NCI-H345 treated with DMSO at 0.1 percent for 48 hours (cell line): Measurements from ENCODE around the gene KDM4C.

Experiments used
- DNase-seq: peaks from one replicate; lab custom pipeline; 2025; ENCODE audit not compliant: unreplicated experiment; lab: John Stamatoyannopoulos, UW

The KDM4C gene

DNA sequence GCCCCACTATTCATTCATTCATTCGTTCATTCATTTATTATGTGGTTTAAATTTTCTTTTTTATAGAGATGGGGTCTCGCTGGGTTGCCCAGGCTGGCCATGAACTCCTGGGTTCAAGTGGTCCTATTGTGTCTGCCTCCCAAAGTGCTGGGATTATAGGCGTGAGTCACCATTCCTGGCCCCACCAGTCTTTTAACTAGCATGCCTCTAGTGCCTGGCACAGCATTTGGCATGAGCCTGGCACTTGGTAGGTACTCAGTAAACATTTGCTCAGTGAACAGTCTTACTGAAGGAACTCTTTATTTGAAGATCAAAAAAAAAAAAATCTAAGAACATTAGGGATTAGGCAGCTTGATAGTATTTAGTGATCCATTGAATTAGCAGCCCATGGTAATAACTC lies 98.1 kb downstream of the KDM4C start:
- DNase-seq = no peak

DNA sequence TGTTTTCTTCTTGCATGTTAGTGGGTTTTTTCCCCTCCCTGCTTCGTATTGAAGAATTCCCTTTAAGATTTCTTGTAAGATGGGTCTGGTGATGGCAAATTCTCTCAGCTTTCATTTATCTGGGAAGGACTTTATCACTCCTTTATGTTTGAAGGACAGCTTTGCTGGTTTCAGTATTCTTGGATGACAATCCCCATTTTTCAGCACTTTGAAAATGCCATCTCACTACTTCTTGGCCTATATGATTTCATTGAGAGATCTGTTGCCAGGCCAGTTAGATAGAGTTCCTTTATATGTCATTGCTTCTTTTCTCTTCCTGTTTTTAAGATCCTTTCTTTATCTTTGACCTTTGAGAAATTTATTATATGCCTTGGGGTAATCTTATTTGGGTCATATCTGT lies 106.3 kb downstream of the KDM4C start:
- DNase-seq = no peak

DNA sequence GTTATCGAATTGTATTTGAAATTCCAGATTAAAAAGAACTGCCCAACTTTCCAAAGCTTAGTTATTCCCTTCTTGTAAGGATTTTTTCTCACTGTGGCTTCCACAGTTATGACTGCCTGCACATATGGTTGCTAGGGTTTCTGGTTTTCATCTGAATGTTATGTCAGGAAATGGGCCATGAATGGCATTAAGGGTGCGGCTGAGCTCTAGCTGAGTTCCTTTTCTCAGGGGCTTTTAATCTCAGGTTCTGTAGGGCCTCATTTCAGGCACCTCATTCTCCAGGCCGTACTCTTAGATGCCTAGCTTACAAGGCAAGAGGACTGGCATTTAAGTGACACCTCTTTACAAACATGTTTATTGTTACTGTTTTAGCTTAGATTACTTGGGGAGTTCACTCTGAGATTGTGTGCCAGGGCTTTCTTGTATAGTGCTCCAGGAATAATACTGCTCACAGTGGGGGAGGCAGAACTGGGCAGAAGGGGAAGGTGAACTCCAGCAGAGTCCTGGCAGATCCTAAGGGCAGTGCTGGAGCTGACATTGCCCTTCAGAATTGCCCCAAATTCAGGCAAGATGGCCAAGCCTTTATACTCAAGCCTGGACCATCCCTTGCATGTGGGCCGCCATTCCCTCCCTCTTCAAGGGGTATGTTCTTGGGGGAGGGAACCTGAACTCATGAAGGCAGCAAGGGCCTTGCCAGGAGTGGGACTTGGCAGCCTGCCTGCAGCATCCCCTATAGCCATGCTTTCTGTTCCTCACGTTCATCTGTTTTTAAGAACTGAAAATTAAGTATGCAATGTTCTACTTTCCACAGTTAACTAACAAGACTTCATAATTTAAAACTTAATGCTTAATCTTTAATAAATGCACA lies 111.5 kb downstream of the KDM4C start:
- DNase-seq = peak; percentile 3

DNA sequence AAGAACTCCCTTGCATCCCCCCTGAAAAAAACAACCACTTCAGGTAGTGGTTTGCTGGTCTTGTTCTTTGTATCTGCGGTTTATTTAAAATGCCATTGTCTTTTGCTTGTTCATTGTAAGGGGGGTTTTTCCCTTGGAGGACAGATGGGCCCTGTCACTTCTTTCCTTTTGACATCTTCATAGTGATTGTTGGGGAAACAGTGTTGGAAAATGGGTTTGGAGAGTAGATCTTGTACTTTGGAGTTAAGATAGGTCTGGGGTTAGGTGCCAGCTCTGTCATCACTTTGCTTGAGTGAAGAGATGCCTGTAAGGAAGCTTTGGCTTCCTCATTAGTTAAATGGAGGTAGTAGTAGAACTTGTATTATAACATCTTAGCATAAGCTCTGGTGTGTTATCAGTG lies 112.4 kb downstream of the KDM4C start:
- DNase-seq = no peak

DNA sequence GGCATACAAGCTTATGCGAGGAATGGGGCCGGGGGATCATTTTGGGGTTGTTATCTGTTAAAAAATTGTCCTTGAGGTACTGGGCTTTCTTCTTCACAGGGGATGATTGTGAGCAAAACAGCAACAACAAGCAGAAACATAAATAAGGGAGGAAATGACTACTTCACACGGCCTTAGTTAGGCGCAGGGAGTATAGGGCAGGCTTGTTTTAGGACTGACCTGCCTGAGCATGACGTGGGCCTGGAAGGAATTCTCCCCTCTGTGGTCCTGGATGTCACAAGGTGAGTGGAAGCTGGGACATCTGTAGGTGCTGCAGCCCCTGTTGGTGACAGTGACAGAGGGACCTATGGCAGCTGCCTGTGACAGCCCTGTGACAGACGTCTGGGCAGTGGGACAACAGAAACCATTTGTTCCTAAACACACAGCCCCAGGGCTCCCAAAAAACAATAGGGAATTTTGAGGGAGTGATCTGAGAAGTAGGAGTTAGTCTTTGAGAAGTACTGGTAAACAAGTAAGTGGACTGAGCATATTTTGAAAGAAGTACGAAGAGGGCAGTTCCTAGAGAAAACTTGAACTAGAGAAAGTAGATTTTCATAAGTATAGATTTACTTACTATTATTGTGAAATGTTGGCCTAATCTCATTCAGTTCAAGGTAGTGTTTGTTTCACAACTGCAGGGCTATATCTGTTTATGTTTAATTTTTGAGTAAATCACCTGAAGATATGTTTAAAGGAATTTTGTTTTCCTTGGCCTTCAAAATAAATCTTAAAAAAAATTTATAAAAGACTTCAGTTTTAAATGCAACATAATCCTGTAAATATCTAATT lies 113.1 kb downstream of the KDM4C start:
- no peak for DNase-seq

DNA sequence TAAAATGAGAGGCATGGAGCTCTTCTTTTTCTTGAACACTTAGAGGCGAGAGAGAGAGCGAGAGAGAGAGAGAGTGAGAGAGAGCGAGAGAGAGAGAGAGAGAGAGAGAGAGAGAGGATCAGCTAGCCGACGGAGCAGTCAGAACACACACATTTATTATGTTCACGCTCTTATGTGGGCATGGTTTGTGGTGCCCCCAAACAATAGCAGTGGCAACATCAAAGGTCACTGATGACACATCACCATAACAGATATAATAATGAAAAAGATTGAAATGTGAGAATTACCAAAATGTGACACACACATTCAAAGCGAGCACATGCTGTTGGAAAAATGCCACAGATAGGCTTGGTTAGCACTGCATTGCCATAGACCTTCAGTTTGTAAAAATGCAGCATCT lies 116.1 kb downstream of the KDM4C start:
- no peak for DNase-seq

DNA sequence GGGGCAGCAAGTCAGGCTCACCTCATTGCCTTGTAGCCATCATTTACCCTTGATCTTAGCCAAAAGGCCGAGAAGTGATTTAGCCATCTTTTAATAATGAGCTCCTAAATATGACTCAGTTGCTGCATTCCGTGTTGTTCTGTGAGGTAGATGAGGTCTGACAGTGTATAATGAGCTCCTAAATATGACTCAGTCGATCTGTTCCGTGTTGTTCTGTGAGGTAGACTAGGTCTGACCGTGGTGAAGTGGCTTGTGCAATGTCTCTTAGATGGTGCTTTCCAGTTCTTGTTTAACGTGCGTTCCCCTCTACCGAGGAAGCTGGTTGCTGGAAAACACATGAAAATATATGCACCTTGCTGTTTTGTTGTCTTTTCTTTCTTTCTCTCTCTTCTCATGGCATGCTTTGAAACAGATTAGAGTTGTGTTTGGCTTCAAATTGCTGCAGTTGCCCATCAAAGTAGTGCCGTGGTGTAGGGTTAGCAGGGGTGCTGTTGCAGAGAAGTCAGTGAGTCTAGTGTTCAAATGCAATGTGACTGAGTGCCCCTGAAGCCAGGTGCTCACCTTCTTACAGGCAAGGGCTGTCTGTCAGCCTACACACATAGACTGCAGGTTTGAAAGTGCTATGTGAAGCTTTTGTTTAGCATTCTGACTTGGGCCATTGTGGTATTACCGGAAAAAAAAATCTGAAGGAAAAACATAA lies 118.6 kb downstream of the KDM4C start:
- no peak for DNase-seq

DNA sequence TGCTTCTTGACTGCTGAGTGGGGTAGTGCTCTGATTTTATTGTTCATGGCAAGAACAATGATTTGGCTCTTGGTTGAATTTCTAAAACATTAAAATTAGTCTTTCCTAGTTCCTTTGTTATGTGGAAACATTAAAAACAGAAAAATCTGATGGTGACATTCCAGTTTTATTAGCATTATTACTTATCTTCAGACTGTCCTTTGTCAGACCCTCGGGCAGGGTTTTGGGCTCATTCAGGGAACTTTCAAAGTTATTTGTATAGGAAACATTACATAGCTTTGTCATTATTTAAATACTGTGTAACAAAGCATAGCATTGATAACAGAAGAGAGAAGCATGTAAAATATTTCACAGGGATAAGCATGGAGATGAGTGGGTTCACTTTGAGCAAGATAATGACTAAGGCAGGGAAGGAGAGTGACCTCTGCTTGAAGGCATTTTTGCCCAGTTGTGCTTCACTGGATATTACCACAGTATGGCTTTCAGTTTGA lies 119.9 kb downstream of the KDM4C start:
- DNase-seq = no peak

DNA sequence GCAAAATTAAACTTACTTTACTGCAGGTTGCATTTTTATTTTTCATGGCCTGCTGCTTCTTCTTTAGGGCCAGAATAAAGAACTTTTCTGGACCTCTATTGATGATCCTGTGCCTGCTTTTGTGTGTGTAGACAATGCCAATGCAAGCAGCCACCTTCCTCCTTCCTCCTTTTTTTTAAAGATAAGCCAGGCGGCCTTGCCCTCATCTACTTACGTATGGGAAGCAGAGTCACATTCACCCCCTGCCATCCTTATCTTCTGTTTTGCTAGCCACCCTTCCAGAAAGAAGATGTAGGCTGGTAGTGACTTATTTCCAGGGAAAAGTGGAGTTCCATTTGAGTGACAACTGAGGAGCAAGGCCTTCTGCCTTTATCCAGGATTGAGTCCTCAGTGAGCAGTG lies 122.9 kb downstream of the KDM4C start:
- DNase-seq = no peak

DNA sequence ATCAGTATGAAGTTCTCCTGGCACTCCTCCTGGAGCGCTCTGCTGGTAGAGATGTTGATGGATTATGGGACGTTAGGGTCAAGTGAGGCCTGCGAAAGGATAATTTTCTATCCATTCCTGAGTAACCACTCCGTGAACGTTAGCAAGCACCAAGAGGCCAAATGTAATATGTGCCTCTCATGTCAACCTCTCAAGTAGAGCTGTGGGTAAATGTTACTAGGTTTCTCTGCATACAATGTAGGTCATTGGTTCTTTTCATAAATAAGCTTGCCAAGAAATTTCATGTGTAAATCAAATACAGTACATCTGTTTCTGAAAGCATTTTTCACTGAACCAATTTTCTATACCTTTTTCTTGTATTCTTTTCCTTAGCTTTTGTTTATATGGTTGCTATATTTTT lies 126.3 kb downstream of the KDM4C start:
- no peak for DNase-seq

DNA sequence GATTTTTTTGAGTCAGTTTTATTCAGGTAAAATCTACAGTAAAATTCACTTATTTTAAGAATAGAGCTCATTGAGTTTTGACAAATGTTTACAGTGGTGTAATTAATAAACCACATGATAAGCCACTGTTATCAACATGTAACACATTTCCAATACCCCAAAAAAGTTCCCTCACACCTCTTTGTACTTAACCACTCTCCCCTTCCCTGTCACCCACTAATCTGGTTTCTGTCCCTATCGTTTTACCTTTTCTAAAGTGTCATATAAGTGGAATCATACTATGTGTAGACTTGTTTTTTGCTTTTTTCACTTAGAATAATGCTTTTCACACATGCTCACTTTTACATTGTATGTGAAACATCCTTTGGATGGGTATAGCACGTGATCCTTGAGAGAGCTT lies 127.2 kb downstream of the KDM4C start:
- DNase-seq = no peak

DNA sequence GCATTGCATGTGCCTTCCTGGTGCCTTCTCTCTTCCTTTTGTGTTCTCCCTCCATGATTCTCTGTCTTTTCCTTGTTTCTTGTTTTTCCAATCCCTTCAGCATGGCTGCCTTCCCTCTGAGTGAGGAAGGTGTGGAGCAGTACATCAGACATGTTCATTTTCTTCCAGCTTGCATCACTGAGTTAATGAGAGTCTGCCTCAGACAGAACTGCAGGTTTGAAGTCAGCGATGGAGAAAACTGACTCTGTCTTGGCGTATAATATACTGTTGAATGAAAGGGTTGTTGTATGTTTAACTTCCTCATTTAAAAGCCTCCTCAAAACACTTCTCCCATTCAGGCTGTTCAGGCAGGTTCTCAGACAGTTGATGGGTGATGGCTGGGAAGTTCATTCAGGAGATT lies 129.3 kb downstream of the KDM4C start:
- DNase-seq = no peak

DNA sequence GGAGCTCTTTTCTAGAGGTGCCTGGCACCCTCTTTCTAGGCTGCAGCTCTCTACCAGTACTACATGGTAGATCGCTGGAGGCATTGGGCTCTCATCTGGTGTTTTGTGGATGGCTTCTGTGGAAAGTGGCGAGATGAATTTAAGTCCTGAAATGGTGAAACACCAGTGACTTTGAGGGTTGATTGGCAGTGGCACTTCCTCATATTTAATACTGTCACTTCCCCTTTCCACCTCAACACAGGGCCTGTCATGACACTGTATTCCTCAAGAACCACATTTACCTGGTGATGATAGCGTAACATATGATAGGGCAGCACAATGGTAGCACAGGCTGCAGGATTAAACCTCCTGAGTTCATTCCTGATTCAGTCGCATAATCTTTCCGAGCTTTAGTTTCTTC lies 132.1 kb downstream of the KDM4C start:
- DNase-seq = no peak

DNA sequence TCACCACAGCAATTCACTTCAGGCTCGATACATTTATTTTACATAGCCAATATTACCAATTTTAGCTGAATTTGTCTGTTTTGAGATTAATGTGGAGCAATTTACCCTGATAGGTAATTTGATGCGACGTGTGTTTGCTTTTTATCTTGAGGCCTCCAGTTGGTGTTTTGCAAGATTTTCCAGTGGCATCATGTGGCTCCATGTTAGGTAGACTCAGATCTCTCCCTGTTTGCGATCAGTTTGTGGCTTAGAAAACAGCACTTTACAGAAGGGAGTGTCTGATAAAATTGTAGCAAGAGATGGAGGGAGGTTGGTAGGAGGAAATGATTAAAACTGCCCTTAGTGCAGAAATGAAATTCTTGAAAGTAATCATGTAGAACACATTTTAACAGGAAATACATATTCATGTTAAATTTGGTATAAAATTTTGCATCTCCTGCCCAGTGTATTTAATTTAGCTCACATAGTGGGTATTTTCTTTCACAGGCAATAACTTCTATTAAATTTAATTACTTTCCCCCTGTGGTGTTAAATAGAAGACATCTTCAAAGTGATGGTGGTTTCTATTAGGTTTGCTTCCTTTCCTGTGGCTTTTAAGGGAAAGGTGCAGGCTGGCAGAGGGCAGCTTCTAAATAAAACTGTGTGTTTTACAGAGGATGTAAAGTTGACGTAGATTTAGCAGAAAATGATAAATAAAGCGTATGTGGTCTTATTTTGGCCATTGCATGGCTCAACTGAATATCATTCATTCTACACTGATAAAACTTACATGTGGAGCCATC lies 135.8 kb downstream of the KDM4C start:
- DNase-seq = no peak

DNA sequence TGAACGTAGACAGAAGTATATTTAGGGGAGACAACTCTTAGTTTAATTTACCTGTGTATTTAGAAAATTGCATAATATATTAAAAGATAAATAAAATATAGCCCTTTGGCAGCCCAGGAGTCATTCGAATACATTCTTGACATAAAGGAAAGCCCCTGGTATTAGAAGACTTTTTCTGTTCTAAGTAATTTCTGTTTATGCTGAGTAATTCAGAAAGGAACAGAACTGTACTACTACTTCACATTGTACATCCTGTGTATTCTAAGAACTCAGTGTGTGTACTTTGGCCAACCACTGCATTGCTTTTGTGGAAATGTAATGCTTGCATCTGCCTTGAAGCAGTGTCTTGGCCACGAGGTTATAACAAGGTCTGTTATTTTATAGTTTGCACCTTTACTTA lies 136.4 kb downstream of the KDM4C start:
- DNase-seq = no peak

DNA sequence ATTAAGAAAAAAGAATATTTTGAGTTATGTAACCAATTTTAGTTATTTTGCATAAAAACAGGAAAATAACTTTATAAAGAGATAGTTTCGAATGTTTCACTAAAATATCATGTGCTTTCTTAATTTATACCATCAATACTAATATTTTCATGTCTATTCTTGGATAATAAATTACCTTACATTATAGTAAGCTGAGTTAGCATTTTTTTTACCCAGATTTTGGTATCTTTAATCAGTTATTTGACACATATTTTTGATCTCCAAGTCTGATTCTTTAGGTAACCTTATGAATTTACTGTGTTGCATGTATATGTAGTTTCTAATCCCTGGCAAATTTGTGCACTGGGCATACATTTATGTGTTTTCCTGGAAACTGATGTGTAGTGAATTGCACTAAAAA lies 138.0 kb downstream of the KDM4C start:
- DNase-seq = no peak

DNA sequence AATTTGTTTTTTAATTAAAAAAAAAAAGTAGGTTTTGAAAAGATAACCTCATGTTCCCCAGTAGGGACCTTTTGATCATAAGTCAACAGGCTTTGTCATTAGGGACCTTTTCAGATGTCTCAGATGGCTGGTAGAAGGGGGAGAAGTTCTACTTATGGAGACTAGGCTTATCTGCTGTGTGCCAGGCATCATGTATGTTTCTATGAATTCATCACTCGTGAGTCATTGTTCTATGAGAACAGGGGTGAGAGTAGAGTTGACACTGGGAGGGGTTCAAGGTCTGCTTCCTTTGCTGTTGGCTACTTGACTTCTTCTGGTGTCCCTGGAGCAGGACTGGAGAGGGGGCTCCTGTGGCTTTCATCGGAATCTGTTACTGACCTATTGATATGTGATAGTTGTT lies 138.8 kb downstream of the KDM4C start:
- no peak for DNase-seq

DNA sequence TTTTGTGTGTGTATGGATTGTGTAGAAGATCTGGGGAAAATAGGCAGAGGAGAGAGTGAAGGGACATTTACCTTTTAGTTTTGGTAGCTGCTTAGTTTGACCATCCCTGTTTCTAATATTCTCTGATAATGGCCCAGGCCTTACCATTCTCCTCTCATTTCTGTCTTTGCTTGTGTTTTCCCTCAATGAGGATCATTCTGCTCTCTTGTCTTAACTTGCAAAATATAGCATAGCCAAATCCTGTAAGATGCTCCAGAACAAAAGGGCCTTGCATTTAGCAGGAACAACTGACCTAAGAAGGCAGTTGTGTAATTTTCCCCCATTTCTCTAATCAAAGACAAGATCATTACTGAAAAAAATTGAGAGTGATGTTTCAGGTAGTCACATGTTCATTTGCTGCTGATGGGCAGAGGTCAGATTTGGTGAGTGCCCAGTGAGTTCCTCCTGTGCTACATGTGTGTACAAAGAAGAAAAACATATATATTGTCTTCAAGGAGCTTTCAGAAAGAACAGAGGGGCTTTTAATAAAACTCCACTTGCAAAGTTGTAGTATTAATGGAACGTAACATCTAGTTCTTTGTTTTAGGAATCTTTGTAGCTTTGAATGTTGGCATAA lies 139.5 kb downstream of the KDM4C start:
- no peak for DNase-seq

DNA sequence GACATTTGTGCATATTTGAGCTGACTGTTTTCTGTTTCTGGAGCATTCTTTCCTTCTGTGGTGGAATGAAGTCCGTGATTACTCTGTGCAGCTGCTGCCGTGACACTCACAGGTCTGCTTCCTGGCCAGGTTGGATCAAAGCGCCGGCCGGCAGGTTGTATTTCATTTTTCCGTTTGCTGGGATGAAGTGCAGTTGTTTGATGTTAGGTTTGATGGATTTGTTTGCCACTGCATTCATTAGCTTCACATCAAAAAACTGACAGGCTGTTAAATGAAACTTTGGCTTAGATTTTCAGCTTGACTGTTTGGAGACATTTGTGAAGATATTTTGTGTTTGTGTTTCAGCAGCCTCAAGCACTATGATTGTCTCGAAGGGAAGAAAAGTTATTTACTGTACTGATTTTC lies 140.1 kb downstream of the KDM4C start:
- DNase-seq = no peak

DNA sequence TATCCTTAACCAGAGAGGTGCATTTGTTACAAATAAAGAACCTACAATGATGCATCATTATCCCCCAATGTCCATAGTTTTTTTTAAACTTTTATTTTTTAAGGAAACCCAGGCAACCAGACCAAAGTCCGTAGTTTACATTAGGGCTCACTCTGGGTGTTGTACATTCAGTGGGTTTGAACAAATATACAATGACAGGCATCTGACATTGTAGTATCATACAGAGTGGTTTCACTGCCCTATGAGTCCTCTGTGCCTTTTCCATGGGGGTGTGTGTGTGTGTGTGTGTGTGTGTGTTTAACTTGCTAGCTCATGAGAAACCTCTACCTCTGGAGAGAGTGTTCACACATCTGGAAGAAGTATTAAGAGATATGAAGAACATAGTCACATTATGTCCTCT lies 141.5 kb downstream of the KDM4C start:
- no peak for DNase-seq
